ENCODE results near the gene SMPD3. TPM values are rescaled to one million over a fixed set of nuclear protein-coding genes. Genes with fewer than 3 reads are reported as not detected.

SMPD3 gene
- total and polyA plus RNA-seq, 3 donors from 2014 or later, result 13.3 to 23.4 (median 20.6) TPM

GRCh38 chr16:68400924-68401460 is 47.3 kb downstream of the SMPD3 start:
- no peak overlapping the region for H3K4me3 ChIP-seq
- peaks cover 16% of the 10 kb centered on the region for H3K4me1 ChIP-seq
- no peak for DNase-seq
- H3K27ac ChIP-seq, result no peak overlapping the region
- intact Hi-C loops (cut with DNase I; ENCODE audit: low total_unique reads), result no loop called here
- no peak for TF ChIP-seq POLR2A (IDR thresholded peaks at IDR 0.05)
- TF ChIP-seq, protein P1, sequence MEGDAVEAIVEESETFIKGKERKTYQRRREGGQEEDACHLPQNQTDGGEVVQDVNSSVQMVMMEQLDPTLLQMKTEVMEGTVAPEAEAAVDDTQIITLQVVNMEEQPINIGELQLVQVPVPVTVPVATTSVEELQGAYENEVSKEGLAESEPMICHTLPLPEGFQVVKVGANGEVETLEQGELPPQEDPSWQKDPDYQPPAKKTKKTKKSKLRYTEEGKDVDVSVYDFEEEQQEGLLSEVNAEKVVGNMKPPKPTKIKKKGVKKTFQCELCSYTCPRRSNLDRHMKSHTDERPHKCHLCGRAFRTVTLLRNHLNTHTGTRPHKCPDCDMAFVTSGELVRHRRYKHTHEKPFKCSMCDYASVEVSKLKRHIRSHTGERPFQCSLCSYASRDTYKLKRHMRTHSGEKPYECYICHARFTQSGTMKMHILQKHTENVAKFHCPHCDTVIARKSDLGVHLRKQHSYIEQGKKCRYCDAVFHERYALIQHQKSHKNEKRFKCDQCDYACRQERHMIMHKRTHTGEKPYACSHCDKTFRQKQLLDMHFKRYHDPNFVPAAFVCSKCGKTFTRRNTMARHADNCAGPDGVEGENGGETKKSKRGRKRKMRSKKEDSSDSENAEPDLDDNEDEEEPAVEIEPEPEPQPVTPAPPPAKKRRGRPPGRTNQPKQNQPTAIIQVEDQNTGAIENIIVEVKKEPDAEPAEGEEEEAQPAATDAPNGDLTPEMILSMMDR (IDR thresholded peaks at IDR 0.05), result no peak
- H3K9me3 ChIP-seq, result no peaks in the 10 kb centered on the region
- no peaks in the 10 kb centered on the region for H3K27me3 ChIP-seq
- H3K36me3 ChIP-seq (ENCODE audit: low read depth, missing control alignments), result no peaks in the 10 kb centered on the region
- 47 to 70% methylated on average over 4 to 5 of the region's 5 CpGs for WGBS, 2 donors

DNA sequence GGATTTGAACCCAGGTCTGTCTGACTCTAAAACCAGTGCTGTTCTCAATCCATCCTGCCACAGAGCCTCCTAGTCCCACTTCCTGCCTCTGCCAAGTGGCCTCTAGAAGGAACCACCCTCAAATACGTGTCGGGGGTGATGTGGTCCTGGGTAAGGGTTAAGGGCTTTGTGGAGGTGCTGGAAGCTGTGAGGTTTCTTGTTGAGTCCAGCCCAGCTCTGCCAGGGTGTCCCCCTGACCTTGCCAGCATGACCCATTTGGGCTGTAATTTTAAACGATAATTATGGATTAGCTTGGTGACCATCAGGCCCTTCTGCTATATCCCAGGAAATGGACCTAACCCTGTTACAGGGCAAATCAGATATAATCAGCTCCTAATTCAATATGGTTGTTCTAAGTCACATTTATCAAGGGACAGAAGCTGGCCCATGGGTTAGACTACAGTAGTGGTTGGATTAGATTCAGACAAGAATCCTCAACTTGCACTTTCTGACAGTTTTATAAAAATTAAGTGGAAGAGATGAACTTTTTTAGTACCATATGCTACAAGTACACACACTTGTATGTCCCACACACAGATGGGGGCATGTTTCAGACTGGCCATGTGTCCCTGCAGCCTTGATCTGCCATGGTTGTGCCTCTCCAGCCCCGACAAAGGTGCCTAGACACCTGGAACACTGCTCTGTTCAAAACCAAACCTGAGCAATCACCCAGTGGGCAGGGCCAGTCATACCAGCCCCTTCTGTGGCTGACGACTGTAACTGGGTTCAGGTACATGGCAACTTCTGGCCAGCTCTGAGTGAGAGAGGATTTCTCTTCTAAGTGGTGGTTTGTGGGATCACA is 48.0 kb downstream of the SMPD3 start:
- Histone ChIP-seq H3K36me3 (ENCODE audit: low read depth, missing control alignments) (no peaks in the 10 kb centered on the region), H3K4me1 (peaks cover 16% of the 10 kb centered on the region), H3K27ac (peak overlapping the region; percentile 21 to 64), H3K9me3 (no peaks in the 10 kb centered on the region), H3K4me3 (no peak overlapping the region), H3K27me3 (no peaks in the 10 kb centered on the region)
- TF ChIP-seq, protein P1 (IDR thresholded peaks at IDR 0.05), result no peak
- TF ChIP-seq POLR2A (IDR thresholded peaks at IDR 0.05), result no peak
- DNase-seq, result no peak
- 81 to 82% methylated on average over 4 to 5 of the region's 5 CpGs for WGBS, 2 donors
- intact Hi-C loops (cut with DNase I; ENCODE audit: low total_unique reads), result no loop called here

DNA sequence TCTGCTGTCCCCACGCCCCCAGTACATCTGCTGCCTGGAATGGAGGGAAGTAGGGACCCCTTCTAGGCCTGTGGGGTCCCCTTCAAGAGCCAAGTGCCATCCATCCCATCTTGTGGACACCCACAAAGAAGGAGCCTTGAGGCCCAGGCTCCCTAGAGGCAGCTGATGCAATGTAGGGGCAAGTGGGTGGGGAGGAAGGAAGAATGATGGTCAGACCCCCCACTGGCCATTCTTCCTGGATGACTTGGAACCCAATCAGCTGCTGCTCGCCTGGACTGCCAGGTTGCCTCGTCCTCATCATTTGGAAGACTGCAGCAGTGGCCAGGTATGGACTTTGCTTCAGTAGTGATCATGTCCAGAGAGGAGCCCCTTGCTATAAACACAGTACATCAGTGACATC is 48.9 kb downstream of the SMPD3 start:
- Histone ChIP-seq H3K36me3 (ENCODE audit: low read depth, missing control alignments) (no peaks in the 10 kb centered on the region), H3K27ac (peak overlapping the region; percentile 21 to 64), H3K4me1 (peaks cover 11% of the 10 kb centered on the region), H3K4me3 (no peak overlapping the region), H3K9me3 (no peaks in the 10 kb centered on the region), H3K27me3 (no peaks in the 10 kb centered on the region)
- 73 to 90% methylated on average over 3 of the region's 3 CpGs for WGBS, 2 donors
- intact Hi-C loops (cut with DNase I; ENCODE audit: low total_unique reads), result no loop called here
- no peak for DNase-seq
- TF ChIP-seq, protein P1 (IDR thresholded peaks at IDR 0.05), result no peak
- no peak for TF ChIP-seq POLR2A (IDR thresholded peaks at IDR 0.05)

- intact Hi-C loops (cut with DNase I; ENCODE audit: low total_unique reads), result no loop called here
- peak overlapping the region; percentile 6 to 49 for H3K4me3 ChIP-seq
- DNase-seq, result peak; percentile 62
- H3K36me3 ChIP-seq (ENCODE audit: low read depth, missing control alignments), result no peaks in the 10 kb centered on the region
- no peaks in the 10 kb centered on the region for H3K27me3 ChIP-seq
- H3K9me3 ChIP-seq, result no peaks in the 10 kb centered on the region
- peak overlapping the region; percentile 55 to 71 for H3K27ac ChIP-seq
- peaks cover 10% of the 10 kb centered on the region for H3K4me1 ChIP-seq
- WGBS, 2 donors, result 54 to 56% methylated on average over 6 of the region's 6 CpGs
- TF ChIP-seq, protein P1 (IDR thresholded peaks at IDR 0.05), result no peak
- TF ChIP-seq POLR2A (IDR thresholded peaks at IDR 0.05), result no peak
These were observed 50.6 kb downstream of the SMPD3 start for GRCh38 chr16:68397710-68398201.
